Measurements from ENCODE around the gene GLTP. TPM values are rescaled to one million over a fixed set of nuclear protein-coding genes. Genes with fewer than 3 reads are reported as not detected.

The GLTP gene
- total and polyA plus RNA-seq, 2 of the 13 experiments (the other 11 are each of a cell fraction or from before 2014, with no cell fraction given), result 10.7 to 12.9 TPM

- TF ChIP-seq FOXA1 (IDR thresholded peaks at IDR 0.05) (no peak), FOXA1 (CRISPR knock-in tag; IDR thresholded peaks at IDR 0.05) (no peak), ZMAT3 (CRISPR knock-in tag; conservative IDR thresholded peaks at IDR 0.05) (no peak), TCF7L2 (IDR thresholded peaks at IDR 0.05; ENCODE audit: low read depth, low read length) (no peak)
Measured at GRCh38 chr12:109912855-109913321, 32.5 kb upstream of the GLTP start (continued).

GRCh38 chr12:109910969-109911348, 30.6 kb upstream of the GLTP start:
- H3K9me3 ChIP-seq (ENCODE audit: low read length), result no peaks in the 10 kb centered on the region
- no TSS peak for BruUV-seq (replicated peaks)
- peaks cover 8% of the 10 kb centered on the region for H3K4me1 ChIP-seq (ENCODE audit: insufficient read depth, low read length)
- 91% methylated on average over 6 of the region's 12 CpGs for WGBS (ENCODE audit: low lambda C conversion rate)
- no peaks in the 10 kb centered on the region for H4K20me1 ChIP-seq (ENCODE audit: insufficient read depth, low read length)
- no peak overlapping the region for H3K9ac ChIP-seq (ENCODE audit: insufficient read depth, low read depth, low read length)
- no peak overlapping the region for H2AFZ ChIP-seq (ENCODE audit: low read length)
- intact Hi-C loops (cut with micrococcal nuclease; ENCODE audit: unreplicated experiment), result no loop called here
- DNase-seq (ENCODE audit: low spot score) (peak; percentile 55), ATAC-seq (peak; percentile 95), FAIRE-seq (peak; percentile 39)
- H3K27ac ChIP-seq (ENCODE audit: extremely low read length, insufficient read depth, low read length), result peak overlapping the region; percentile 11
- peaks cover 18 to 60% of the 10 kb centered on the region in 2 experiments; a peak in 4 of 5 replicates for H3K36me3 ChIP-seq (replicated peaks in 1 of 2; ENCODE audit: control insufficient read depth in 1 of 2, insufficient read depth in 2 of 2, low read length in 2 of 2)
- H3K27me3 ChIP-seq (ENCODE audit: control insufficient read depth in 1 of 2, insufficient read depth in 2 of 2, low read length in 2 of 2), result no peaks in the 10 kb centered on the region
- no peak overlapping the region for H3K4me3 ChIP-seq (replicated peaks in 1 of 3; ENCODE audit: insufficient read depth in 1 of 3, low read depth in 2 of 3, low read length in 3 of 3)
- CTCF ChIA-PET (ENCODE audit: low intra/inter-chr PET ratio, low total read pairs), result interaction anchor here (1.5 to 1.6 kb wide), 2 partner anchors 30 to 58 kb away, joined by 3 to 7 read pairs; partner anchors contain the start of gene GLTP
- POLR2A ChIA-PET, result no interaction called here
- H3K79me2 ChIP-seq (ENCODE audit: insufficient read depth, low read length), result no peaks in the 10 kb centered on the region
- no peak overlapping the region for H3K4me2 ChIP-seq (ENCODE audit: low read depth, low read length)
- in situ Hi-C loops (cut with HindIII; ENCODE audit: extremely low pct_ligation_motif_present, low pct_unique_long_range_greater_than_20kb), result no loop called here
- TF ChIP-seq ZNF451 (CRISPR knock-in tag; IDR thresholded peaks at IDR 0.05) (no peak), THAP9 (CRISPR knock-in tag; IDR thresholded peaks at IDR 0.05; ENCODE audit: borderline replicate concordance) (no peak), STAG1 (CRISPR knock-in tag; IDR thresholded peaks at IDR 0.05) (peak; percentile 64), SRSF1 (optimal IDR thresholded peaks at IDR 0.05; ENCODE audit: low read depth, low read length) (no peak), YEATS4 (CRISPR knock-in tag; IDR thresholded peaks at IDR 0.05; ENCODE audit: borderline replicate concordance) (0 out of 2 replicates have a peak, but pooled peaks have one; percentile 24), WIZ (CRISPR knock-in tag; IDR thresholded peaks at IDR 0.05) (no peak), TBX2 (CRISPR knock-in tag; IDR thresholded peaks at IDR 0.05; ENCODE audit: borderline replicate concordance) (no peak), HOMEZ (CRISPR knock-in tag; IDR thresholded peaks at IDR 0.05; ENCODE audit: low read depth) (peak; percentile 75; the same call in 1 of the 2 replicates), SNAI1 (CRISPR knock-in tag; IDR thresholded peaks at IDR 0.05; ENCODE audit: borderline replicate concordance) (no peak), USF2 (IDR thresholded peaks at IDR 0.05; ENCODE audit: low read depth, low read length) (peak; percentile 15; the same call in 1 of the 2 replicates), USF2 (CRISPR knock-in tag; IDR thresholded peaks at IDR 0.05; ENCODE audit: borderline replicate concordance) (no peak), NPAS2 (CRISPR knock-in tag; IDR thresholded peaks at IDR 0.05; ENCODE audit: borderline replicate concordance) (no peak)
